Breast epithelium (tissue), 3 donors: ENCODE data around the gene C17orf100.

Experiments used
- CTCF ChIP-seq, 3 donors: fragments of 450-650 bp; IDR thresholded peaks; one replicate each; pipeline ENCODE4 v1.5.1; 2016 to 2017; ENCODE audit warnings: antibody characterized with exemption in 3 of 3, mild to moderate bottlenecking in 3 of 3, moderate library complexity in 3 of 3
- POLR2A ChIP-seq: fragments of 450-650 bp; IDR thresholded peaks from one replicate; pipeline ENCODE4 v1.6.1; 2016; ENCODE audit warnings: antibody characterized with exemption, mild to moderate bottlenecking, moderate library complexity

- no peak for TF ChIP-seq CTCF (IDR thresholded peaks at IDR 0.05)
- TF ChIP-seq POLR2A = no peak
Observed at GRCh38 chr17:6698004-6698403, 46.4 kb downstream of the C17orf100 start.
